Endothelial cell of umbilical vein (primary cell): ENCODE data around the gene CES4A.

Experiments
- JUN ChIP-seq: IDR thresholded peaks from 2 replicates; pipeline ENCODE4 v1.6.1; 2011; ENCODE audit warnings: borderline replicate concordance, low read depth; ENCODE audit not compliant: insufficient read length, insufficient read depth
- MAX ChIP-seq: IDR thresholded peaks from 2 replicates; pipeline ENCODE4 v1.6.1; 2011; ENCODE audit not compliant: insufficient read depth, insufficient read length
- POLR2A ChIP-seq: IDR thresholded peaks from 2 replicates; pipeline ENCODE4 v1.6.1; 2012; ENCODE audit warnings: low read depth, mild to moderate bottlenecking, control low read depth, low read length

- TF ChIP-seq JUN (no peak), POLR2A (no peak), MAX (no peak)
Observed at GRCh38 chr16:66976746-66977145, 11.6 kb upstream of the CES4A start.
